ENCODE results near the gene ACKR1.

The ACKR1 gene

DNA sequence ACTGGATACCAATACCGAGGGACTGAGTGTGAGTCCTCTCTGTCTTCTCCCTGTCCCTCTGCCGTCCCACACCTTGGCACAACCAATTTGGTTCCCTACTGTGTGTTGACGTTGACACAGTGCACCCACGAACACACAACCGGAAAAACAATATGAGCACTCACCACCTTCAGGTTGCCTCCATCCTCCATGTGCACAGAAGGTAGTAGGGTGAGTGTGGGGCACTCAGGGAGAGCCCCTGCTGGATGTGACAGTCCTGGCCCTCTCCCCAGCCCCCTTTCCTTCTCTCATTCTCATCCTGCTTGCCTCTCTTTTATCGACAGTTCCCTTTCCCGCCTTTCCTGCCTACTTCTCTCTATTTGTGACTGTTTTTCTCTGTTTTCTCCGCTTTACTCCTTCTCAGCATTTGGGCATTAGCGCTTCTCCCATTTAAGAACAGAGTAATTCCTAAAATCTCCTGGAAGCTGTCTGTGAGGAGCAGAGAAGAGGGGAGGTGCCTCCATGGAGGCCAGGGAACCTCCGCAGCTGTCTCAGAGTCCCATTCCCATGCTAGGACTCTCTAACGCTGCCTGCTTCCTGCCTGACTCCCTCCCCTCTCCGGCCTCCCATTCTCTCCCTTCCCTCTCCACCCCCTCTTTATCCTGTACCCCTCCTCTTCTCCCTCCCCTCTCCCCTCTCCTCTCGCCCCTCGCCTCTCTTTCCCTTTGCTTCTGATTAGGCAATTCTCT is 16.9 kb upstream of the ACKR1 start:
- peak; percentile 25 for DNase-seq

DNA sequence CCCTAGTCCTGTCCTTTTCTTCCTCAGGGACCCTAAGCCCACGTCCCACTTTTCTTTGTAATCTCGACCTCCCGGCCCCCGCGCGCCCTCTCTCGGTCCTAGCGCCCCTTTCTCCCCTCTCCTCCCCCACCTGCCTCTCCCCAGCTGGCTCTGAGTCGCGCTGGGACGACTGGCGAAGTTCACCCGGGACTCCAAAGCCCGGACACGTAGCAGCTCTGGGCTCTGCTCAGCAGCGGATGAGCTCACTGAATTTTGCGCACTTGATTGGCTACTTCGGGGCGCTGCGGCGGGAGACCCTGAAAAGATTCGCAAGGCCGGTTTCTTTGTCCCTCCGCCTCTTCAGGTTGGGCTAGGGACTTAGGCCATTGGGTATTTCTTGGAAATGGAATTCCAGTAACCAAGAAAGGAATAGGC is 16.3 kb upstream of the ACKR1 start:
- peak; percentile 82 for DNase-seq

DNA sequence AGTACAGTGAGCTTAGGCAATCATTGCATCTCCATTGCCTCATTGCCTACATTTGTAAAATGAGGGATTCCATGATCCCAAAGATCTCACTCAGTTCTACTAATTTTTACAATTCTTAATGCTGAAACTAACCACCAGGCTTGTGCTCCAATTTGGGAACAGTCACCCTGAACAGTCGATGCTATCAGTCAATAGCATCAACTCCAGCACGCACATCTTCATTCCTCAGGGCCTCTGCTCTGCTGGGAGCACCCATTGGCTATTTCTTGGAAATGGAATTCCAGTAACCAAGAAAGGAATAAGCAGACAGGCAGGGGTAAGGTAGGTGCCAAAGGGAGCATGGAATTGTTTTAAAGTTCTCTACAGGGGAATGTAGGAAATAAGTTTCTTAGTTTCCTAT is 14.2 kb upstream of the ACKR1 start:
- no peak for DNase-seq

DNA sequence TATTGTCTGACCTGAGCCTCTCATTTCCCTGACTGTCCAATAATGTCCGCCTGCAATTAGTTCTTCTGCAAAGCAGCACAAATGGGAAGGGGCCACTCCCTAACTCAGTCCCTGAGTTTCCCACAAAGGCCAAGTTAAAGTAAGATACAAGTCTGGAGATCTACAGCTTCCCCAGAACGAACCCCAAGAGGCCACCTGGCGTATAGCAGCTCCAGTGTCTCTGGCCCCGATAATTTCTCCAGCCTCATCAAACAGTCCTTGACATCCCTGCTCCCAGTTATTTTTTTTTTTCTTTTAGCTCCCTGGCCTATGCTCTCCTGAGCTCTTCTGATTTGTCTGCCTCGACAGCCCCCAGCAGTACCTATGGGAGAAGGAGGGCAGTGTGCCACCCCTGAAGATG is 8.1 kb upstream of the ACKR1 start:
- DNase-seq: no peak

DNA sequence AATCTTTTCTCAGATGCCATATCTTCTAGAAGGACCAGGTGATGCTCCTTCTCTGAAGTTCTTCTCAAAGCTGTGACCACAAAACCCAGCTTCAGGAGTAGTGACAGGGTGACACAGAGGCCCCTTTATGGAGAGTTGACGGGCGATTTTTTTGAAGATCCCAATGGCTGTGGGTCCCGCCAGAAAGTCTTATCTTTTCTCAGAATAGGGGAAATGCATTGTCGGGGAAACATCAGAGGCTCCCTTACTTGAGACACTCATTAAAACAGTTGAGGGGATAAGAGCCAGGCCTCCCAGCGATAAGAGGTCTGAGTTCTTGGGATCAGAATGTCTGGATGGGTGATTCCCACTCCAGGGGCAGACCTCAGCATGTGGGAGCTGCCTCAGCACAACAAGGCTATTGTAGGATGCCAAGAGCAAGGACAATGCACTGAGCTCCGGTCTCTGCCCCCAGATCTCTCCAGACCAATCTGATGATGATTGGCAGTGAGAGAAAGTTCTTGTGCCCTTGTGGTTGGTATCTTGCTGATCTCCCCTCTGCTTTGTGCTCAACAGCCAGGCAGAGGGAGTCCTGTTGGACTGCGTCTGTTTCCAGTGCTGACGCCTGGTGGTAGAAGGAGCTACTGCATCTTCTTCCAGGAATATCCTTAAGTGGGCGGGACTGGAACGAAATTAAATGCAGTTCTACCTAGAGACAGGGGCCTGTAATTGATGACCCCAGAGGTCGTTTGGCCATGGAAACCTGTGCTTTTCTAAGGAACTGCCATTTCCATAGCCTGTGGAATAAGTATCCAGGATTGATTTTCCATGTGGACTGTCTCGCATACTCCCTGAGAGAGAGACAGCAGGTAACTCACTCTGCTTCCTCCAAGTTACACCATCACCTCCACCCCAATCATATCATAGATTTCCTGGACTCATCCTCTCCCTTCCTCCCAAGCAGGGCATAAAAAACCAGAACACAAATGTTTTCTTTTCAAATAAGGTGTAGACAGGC is 6.8 kb upstream of the ACKR1 start:
- DNase-seq: peak; percentile 61

DNA sequence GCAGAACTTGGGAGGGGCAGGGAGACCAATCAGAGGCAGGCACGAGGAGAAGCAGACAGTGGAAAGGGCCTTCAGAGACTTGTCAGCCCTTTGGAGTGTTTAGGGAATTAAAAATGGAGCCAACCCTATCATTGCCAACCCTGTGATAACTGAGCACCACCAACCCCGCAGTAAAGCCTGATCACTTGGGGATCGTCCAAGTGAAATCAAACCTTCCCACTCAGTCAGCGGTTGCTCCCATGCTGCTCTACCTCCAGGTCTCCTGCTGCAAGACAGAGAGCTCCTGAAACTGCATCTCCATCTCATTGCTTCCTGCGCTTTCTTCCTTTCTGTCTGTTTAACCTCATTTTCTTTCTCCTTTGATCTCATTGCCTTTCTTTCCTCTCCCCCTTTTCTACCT is 4.8 kb upstream of the ACKR1 start:
- DNase-seq: no peak

DNA sequence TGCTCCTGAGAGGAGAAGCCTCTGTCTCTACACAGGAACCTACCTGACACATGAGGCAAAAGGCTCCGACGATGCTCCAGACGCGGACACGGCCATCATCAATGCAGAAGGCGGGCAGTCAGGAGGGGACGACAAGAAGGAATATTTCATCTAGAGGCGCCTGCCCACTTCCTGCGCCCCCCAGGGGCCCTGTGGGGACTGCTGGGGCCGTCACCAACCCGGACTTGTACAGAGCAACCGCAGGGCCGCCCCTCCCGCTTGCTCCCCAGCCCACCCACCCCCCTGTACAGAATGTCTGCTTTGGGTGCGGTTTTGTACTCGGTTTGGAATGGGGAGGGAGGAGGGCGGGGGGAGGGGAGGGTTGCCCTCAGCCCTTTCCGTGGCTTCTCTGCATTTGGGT is 3.9 kb upstream of the ACKR1 start:
- DNase-seq: no peak

DNA sequence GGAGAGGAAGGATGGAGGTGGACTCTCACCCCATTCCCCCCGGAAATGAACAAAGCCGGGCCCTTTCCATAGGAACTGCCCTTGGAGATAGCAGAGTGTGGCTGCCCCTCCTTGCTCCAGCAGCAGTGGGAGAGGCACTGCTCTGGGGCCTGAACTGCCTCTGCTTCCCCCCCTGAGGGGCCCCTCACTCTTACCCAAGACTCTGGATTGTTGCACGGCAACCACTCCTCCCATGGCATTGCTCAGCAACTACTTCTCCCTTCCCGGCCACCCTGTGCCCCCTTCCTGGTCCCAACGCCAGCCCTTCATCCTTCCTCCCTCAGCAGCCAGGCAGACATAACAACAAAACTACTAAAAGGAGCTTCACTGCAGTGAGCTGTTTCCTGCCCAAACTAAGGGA is 3.0 kb upstream of the ACKR1 start:
- no peak for DNase-seq

DNA sequence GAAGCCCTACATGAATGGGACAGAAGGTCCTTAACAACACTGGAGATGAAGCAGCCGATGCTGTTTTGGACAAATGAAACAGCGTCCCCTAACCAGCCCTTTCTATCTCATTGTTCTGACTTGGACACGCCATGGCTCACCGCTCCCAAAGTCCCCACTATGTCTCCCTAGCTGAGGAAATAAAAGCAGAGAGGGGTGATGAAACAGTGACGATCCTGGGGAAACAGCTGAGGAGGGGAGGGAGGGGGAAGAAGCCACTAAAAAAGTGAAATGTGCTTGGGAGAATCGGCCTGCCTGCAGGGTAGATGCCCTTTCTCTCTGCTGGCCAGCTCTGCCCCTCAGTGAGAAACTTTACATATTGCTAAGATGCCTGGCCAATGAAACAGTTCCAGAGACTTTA is 1.1 kb upstream of the ACKR1 start:
- DNase-seq: no peak

DNA sequence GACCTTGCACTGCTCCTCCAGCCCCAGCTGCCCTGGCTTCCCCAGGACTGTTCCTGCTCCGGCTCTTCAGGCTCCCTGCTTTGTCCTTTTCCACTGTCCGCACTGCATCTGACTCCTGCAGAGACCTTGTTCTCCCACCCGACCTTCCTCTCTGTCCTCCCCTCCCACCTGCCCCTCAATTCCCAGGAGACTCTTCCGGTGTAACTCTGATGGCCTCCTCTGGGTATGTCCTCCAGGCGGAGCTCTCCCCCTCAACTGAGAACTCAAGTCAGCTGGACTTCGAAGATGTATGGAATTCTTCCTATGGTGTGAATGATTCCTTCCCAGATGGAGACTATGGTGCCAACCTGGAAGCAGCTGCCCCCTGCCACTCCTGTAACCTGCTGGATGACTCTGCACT is 550 bp downstream of the ACKR1 start:
- DNase-seq: no peak

DNA sequence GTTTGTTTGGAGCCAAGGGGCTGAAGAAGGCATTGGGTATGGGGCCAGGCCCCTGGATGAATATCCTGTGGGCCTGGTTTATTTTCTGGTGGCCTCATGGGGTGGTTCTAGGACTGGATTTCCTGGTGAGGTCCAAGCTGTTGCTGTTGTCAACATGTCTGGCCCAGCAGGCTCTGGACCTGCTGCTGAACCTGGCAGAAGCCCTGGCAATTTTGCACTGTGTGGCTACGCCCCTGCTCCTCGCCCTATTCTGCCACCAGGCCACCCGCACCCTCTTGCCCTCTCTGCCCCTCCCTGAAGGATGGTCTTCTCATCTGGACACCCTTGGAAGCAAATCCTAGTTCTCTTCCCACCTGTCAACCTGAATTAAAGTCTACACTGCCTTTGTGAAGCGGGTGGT is 1.4 kb downstream of the ACKR1 start:
- no peak for DNase-seq

DNA sequence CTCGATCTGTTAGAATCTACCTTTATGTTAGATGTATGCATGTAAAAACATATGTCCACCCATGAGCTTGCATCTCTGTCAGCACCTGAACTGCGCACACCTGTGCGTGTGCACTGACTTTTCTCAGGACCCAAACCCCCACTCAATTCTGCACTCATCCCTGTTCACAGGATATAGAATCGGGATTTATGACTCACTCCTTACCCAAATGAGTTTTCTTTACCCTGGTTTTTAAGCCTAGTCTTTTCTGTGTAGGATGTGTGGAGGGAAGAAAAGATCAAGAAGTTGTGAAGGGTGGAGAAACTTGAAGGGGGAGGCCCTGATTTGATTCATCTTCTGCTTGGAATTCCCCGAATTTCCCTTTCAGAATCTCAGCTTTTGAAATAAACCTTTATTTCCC is 2.4 kb downstream of the ACKR1 start:
- no peak for DNase-seq

DNA sequence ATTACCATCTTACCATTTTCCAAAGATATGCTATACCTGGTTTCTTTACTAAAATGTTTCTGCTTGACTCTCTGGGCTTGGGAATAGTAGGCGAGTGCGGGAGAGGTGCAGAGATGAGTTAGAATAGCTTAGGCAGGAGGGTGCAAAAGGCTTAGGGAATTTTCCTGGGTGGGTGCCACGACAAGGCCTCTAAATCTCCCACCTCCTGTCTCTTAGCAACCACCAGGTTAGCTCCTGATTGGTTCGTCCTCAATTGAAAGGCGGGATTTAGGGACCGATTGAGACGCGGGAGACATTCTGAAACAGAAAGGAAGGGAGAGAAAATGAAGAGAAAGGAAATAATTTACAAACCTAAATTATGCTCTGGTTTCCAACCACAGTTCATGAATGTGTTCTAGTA is 3.1 kb downstream of the ACKR1 start:
- DNase-seq: no peak

DNA sequence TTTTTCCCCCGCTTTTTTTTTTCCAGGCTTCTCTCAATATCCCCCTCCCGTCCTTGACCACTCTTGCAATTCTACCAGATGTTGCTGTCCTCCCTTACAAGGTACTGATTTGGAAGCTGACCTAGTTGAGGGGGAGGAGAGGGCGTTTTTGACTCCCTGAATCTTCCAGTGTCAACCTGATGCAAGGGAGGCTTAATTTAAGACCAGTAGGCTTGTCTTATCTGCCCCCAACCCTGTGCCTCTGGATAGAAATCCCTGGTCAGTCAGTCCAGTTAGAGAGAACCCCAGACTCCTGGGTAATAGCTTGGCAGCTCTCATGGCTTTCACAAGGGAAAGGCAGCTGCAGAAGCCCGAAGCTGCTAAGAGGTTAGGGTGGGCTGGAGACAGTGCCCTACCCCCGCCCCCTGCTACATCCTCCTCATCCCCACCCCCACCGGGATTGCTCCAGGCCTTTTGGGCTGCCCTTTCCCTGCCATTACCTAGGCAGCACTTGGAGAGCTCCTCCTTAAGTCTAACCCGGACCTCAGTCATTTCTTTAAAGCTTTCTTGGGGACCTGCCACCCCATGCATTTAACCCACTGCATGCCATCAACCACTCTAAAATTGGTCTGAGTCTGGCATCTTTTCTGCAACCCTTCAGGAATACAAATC is 3.6 kb downstream of the ACKR1 start:
- DNase-seq: no peak

DNA sequence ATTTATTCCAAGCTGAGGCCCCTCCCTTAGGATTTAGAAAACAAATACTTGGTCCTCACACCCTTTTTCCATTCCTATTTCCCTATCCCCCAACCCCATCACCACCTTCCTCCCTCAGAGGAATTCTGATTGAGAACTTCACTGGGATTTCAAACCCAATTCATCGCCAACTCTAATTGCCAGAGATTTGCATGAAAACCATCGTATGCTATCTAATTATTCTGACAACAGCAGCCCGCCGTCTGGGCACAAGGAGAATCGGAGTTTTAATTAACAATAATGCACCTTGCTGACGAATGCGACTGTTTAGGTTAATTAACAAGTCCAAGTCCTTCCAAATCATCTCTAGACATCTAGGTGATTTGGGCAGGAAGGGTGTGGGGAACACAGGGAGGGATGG is 4.4 kb downstream of the ACKR1 start:
- no peak for DNase-seq

DNA sequence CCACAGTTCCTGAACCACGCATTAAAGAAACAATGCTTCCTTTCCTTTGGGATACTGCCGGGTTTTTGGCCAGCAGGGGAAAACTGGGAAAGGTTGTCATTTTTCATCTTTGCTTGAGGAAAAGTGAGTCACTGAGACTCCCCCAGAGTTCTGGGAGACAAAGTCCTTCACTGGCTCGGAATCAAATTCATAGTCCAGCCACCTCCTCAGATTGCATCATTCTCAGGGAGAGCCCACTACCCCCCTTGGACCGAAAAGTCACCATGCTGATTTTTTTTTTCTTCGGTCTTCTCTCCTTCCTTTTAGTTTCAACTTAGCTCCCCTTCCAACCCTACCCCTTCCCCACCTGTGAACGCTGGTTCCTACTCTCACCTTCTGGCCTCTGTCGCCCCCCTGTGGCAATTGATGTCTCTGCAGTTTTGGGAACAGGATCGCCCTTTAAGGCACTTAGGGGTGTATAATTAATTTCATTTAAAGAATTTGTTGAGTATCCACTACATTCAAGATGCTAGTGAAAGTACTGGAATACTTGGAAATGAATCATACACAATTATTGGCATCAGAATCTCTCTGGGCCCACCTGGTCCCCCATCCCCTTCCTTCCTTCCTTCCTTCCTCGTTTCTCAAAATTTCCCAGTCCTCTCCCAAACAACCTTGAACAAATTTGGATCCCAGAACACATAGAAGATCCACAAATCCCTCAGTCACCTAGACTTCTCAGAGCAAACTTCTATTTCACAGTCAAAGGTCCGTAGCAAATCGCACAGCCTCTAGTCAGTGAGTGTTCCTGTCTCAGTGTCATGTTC is 6.9 kb downstream of the ACKR1 start:
- DNase-seq: peak; percentile 35

DNA sequence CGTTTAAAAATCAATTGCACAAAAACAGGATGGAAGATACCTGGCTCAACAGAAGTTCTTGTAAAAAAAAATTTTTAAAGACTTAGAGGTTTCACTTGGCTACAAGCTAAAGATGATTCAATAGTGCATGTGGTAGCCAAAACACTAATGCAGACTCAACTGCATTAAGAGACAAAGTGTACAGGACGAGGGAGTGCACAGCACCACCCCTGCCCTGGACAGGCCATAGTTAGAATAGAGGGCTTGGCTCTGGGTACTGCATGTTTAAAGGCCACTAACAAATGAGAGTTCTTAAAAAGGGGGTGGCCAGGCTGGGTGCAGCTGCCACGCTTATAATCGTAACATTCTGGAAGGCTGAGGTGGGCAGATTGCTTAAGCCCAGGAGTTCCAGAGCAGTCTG is 7.9 kb downstream of the ACKR1 start:
- DNase-seq: no peak

DNA sequence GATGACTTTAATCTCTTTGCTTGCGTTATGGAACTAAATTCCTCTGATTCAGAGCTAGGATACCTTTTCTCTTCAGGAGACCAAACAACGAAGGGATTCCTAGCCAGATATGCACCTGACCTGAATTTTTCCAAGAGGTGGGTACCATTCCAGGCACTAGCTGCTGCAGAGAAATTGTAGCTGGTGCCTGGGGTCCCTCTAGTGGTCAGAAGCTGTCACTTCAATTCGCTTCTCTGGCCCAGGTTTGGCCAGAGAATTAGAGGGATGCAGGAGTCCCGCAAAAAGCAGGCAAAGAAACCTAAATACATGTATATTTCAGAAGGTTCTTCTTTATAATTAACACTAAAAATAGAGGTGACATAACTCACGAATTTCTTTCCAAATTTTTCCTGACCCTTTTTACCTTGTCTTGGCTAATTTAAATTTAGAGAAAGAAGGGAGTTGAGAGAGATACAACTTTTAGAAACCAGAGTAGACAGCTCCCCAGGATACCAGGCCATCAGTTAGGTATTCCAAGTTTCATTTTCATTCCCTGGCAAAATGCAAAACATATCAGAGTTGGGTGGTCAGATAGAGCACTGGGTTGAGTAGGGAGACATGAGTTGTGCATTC is 9.6 kb downstream of the ACKR1 start:
- DNase-seq: peak; percentile 7

DNA sequence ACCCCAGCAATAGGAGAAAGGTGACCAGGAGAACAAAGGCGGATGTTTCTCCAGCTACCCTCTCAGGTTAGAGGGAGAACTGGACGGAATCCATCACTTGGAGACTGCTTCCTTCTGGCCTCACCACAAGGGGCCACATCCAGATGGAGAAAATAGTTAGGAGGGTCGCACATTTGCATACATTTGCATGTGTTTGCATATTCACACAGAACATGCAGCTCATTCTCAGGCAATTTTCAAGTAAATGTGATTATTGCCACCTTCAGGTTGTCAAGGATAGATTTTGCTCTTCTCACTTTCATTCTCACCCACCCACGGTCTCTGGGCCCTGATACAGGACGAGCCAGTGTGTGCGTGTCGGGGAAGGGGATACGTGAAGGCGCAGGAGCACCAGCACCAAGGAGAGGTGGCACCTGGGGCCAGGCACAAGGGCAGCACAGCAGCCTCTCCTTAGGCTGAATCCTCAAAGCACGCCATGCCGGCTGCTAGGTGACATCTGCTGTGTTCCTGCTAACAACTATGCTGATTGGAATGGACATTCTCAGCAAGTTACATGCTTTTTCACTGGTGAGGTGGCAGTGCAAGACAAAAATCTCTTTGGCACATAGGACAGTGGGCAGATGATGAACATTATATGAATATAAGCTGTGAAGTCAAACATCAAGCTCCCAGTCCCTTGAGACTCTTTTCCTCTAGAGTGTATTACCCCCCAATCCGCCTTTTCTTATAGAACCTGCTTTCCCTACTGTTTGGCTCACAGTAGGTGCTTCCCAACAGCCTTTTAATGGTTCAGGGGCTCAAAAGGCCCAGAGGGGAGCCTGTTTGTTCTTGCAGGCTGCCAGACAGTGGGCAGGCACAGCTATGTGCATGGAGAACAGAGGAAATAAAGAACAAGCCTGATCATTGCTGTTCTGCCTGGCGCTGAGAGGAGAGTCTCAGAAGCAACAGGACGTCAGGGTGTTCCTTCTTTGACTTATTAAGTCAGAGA is 14.3 kb downstream of the ACKR1 start:
- no peak for DNase-seq

DNA sequence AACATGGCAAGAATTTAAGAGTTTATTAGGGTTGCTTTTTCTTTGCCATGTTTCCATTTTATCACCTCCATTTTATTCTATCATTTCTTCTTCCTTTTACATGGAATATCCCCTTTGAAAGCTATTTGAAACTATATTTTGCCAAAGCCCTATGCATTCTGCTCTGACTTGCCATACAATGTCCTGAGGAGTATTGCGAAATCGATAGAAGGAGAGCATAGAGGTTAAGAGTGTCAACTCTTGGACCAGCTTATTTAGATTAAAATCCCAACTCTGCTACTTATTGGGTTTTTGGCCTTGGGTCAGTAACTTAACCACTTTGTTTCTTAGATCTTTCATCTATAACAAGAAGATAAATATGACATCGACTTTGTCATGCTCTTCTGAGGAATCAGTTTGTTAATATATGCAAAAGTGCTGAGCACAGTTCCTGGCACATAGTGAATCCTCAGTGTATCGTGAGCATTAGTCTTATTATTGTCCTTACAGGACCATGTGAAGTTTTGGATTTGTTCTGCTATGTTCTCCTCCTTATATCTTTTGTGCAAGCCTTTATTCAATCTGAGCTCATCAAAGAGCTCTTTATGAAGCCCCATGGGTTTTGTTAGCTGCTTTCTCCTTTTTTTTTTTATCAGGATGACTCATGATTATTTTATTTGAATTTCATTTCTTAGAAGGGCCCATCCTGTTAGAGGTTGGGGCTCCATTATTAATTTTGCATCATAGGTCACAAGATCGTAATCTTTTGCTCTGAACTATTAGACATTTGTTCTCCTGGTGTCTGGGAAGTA is 17.6 kb downstream of the ACKR1 start:
- DNase-seq: no peak
